NCI-H748 (cell line): ENCODE data around the gene CCDC187.
"Not testable (repeated sequence)": the region's sequence is repeated elsewhere in the genome, so short reads cannot be mapped to it uniquely, and the experiment has no call there.

Experiments
- DNase-seq: peaks from one replicate; lab custom pipeline; 2025; ENCODE audit not compliant: unreplicated experiment; lab: John Stamatoyannopoulos, UW

Gene CCDC187

GRCh38 chr9:136327304-136327974, 23.5 kb upstream of the CCDC187 start, which contains the start of gene GPSM1:
TSS of gene GPSM1 (plus strand) at chr9:136327539. CDS start at chr9:136327696, 157 bp downstream.
- DNase-seq = peak; percentile 50

- no peak for DNase-seq
Observed at GRCh38 chr9:136326761-136327303, 22.9 kb upstream of the CCDC187 start.

- DNase-seq = no peak
Observed at GRCh38 chr9:136326061-136326760, 22.3 kb upstream of the CCDC187 start.

DNA sequence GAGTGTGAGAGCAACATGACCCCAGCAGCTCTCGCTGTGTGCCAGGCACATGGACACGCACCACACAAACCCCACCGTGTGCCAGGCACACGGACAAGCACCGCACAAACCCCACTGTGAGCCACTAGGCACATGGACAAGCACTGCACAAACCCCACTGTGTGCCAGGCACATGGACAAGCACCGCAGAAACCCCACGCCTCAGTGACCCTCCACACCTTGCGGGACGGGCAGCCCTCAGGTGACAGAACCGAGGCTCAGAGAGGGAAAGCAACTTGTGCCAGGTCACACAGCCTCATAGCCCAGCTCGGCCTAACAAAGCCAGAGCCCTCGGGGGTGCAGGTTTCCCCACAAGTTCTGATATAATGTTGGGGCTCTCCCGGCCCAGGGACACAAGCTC, 21.5 kb upstream of the CCDC187 start:
- no peak for DNase-seq

DNA sequence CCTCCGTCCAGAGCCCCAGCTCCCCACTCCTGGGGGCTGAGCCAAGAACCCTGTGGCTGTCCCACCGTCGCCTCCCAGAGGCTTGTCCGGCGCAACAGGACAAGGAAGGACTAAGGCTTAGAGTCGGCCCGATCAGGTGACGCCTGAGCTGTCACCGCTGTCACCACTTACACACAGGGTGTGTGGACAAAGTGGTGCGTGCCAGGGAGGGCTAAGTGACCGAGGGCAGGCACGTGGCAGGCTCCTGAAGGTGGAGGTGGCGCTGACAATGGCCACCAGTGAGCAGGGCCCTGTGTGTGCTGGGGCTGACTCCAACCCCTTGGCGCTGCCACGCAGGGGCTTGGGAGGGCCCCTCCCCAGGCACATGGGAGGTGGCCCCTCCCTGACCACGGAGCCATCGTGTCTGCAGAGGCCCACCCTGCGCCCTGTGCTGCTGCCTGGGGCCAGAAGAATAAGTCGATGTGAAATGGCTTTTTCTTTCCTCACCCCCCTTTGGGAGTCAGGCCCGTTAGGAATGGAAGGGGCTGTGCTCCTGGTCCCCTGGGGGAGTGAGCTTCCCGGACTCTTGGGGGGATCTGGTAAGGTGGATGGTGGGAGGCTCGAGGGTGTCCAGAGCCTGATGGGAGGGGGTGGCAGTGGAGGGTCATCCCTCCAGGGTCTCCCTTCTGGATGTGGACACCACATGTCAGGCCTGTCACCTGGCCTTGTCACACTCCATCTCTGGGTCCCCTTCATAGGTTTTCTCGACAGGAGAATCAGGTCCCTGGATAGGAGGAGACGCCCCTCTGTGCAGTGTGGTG, 20.8 kb upstream of the CCDC187 start:
- no peak for DNase-seq

DNA sequence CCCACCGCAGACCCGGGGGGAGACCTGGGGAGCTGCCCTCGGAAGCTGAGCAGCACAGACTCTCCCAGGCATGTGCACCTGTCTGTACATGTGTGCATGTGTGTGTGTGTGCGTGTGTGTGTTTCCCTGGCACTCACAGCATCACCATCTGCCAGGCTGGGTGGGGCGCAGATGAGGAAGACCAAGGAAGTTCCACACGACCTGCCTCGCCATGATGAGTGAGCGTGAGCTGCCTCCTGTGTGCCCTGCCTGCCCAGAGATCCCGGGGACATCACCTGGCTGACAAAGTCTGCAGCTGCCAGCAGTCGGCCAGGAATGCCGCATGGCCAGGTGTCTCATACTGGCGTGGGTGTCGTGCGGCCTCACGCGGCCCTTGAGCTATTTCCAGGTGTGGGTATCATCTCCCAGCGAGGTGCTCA, 19.5 kb upstream of the CCDC187 start:
- peak; percentile 59 for DNase-seq

DNA sequence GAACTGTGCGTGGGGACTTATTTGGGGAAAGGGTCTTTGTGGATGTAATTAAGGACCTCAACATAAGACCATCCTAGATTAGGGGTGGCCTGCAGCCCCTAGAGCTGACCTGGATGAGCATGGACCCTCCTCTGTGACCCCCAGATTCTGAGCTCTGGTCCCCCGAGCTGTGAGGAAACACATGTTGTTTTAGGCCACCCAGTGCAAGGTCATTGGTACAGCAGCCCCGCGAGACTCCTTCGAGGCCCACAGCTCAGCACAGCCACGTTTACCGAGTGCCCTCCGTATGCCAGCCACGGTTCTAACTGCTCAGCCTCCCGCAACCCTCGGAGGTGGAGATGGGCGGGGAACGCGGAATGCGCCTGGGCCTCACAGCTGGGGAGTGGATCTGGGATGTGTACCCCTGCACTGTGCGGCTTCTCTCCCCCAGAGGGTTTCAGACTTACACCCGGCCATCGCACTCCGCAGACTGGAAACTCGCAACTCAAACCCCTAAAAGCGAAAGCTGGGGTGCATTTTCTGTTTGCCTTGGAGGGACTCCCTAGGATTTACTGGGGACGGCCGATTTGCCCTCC, 18.9 kb upstream of the CCDC187 start:
- DNase-seq = no peak

GRCh38 chr9:136321561-136321960, 17.7 kb upstream of the CCDC187 start:
- DNase-seq = no peak

DNA sequence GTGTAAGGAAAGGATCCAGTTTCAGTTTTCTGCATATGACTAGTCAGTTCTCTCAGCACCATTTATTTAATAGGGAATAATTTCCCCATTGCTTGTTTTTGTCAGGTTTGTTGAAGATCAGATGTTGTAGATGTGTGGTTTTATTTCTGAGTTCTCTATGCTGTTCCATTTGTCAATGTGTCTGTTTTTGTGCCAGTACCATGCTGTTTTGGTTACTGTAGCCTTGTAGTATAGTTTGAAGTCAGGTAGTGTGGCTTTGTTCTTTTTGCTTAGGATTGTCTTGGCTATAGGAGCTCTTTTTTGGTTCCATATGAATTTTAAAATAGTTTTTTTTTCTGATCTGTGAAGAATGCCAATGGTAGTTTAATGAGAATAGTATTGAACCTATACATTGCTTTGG, 17.1 kb upstream of the CCDC187 start:
- DNase-seq = not testable (repeated sequence)

DNA sequence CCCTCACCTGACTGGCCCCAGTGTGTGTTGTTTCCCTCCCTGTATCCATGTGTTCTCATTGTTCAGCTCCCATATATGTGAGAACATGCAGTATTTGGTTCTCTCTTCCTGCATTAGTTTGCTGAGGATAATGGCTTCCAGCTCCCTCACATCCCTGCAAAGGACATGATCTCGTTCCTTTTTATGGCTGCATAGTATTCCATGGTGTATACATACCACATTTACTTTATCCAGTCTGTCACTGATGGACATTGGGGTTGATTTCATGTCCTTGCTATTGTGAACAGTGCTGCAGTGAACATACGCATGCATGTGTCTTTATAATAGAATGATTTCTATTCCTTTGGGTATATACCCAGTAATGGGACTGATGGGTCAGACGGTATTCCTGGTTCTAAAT, 16.1 kb upstream of the CCDC187 start:
- DNase-seq = not testable (repeated sequence)

GRCh38 chr9:136319244-136319643, 15.3 kb upstream of the CCDC187 start:
- not testable (repeated sequence) for DNase-seq

DNA sequence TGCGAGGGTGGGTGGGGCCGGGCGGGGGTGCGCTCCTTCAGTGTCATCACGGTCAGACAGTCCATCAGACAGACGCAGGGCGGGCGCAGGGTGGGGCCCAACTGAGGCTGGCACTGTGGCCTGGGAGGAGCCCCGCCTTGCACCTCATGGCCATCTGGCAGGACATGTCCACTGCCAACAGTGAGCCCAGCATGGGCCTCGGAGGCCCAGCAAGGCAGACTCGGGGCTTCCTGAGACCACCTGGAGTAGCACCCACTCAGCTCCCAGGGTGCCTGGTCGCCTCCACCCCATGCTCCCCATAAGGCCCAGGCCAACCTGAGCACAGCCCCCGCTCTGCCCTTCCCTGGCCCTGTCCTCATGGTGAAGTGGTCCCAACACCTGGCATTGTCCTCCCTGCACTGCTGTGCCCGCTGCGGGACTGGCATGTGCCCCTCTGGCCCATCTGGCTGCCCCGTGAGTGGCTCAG, 14.9 kb upstream of the CCDC187 start:
- no peak for DNase-seq

- DNase-seq = no peak
Observed at GRCh38 chr9:136318111-136318775, 14.3 kb upstream of the CCDC187 start.

DNA sequence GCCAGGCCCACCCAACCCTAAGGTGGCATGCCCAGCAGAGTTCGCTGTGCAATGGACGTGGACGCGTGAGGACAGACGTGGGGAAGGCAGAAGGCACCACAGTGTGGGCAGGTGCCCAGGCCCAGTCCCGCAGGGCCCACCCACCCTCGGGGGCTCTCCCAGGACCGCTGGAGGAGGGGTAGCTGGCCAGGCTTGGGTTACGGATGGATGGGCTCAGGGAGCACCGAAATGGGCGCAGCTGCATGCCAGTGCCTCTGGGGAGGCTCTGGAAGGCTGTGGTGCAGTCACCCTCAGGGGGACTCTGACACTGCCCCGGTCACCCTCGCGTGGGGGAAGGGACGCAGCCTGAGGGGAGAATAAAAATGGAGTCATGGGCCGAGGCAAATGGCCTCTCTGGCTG, 13.8 kb upstream of the CCDC187 start:
- no peak for DNase-seq

GRCh38 chr9:136316896-136317676, 13.2 kb upstream of the CCDC187 start:
- DNase-seq = no peak

GRCh38 chr9:136316271-136316751, 12.4 kb upstream of the CCDC187 start:
- no peak for DNase-seq

DNA sequence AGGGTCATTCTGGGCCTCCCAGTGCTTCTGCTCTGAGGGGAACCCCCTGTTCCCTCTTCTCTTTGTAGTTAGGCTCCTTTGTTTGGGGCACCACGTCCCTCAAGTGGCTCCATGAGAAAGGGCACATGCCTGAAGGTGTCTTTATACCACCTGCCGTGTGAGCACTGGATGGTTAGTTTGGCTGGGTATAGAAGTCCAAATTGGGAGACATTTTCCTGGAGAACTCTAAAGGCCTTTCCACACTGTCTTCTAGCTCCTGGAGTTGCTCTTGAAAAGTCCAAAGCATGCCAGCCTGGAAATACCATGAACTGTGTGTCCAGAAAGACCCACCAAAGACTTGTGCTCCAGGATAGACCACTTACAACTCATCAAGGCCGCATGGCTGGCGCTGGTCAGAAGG, 11.1 kb upstream of the CCDC187 start:
- no peak for DNase-seq

GRCh38 chr9:136314056-136314416, 10.1 kb upstream of the CCDC187 start:
- DNase-seq = no peak
